Activated CD4-positive, alpha-beta memory T cell treated with anti-CD3 and anti-CD28 coated beads, Interleukin-2, amount 10 ng/mL, durations not matched to agents 7 days and 5 days (primary cell): Measurements from ENCODE around the gene DUSP21. TPM values are rescaled to one million over a fixed set of nuclear protein-coding genes. Genes with fewer than 3 reads are reported as not detected.
"Not testable (repeated sequence)": the region's sequence is repeated elsewhere in the genome, so short reads cannot be mapped to it uniquely, and the experiment has no call there.

Experiments used
- CTCF ChIA-PET: fragments of 350-600 bp; sonication (Branson Sonifier 250); formaldehyde crosslinking; loops from one replicate; lab custom pipeline; 2021; ENCODE audit warnings: antibody characterized with exemption, inconsistent platforms; lab: Charles Lee
- POLR2A ChIA-PET: fragments of 350-600 bp; sonication (Branson Sonifier 250); formaldehyde crosslinking; loops from one replicate; lab custom pipeline; 2021; ENCODE audit warnings: antibody characterized with exemption; lab: Charles Lee
- DNase-seq: peaks from one replicate; pipeline ENCODE4 v3.0.0-alpha.2; 2020
- H3K27ac Mint-ChIP-seq: one replicate; pipeline ENCODE4 v1.8.0; 2021; ENCODE audit warnings: mild to moderate bottlenecking, mixed read lengths
- H3K27me3 Mint-ChIP-seq: one replicate; pipeline ENCODE4 v1.8.0; 2021; ENCODE audit warnings: mixed read lengths
- H3K36me3 Mint-ChIP-seq: one replicate; pipeline ENCODE4 v1.8.0; 2021; ENCODE audit warnings: low read depth, mixed read lengths
- H3K4me1 Mint-ChIP-seq: one replicate; pipeline ENCODE4 v1.8.0; 2021; ENCODE audit warnings: mixed read lengths
- H3K4me3 Mint-ChIP-seq: one replicate; pipeline ENCODE4 v1.8.0; 2021; ENCODE audit warnings: mild to moderate bottlenecking, mixed read lengths
- H3K9me3 Mint-ChIP-seq: one replicate; pipeline ENCODE4 v1.8.0; 2021; ENCODE audit warnings: mixed read lengths
- total RNA-seq, 2 experiments: library from RNA; stranded (reverse); gene quantifications; one replicate each; pipeline ENCODE4 v1.2.3, GENCODE V29; 2021

The DUSP21 gene
- total RNA-seq, 2 experiments from 2014 or later, result not detected

- Mint-ChIP-seq H3K9me3 (no peaks in the 10 kb centered on the region), H3K36me3 (peaks cover 6% of the 10 kb centered on the region), H3K4me3 (no peak overlapping the region), H3K27me3 (no peaks in the 10 kb centered on the region), H3K4me1 (peaks cover 7% of the 10 kb centered on the region), H3K27ac (no peak overlapping the region)
- ChIA-PET CTCF (no interaction called here), POLR2A (no interaction called here)
- DNase-seq, result no peak
Observed at GRCh38 chrX:44884944-44885343, 41.1 kb downstream of the DUSP21 start.

GRCh38 chrX:44889824-44890223 is 46.0 kb downstream of the DUSP21 start:
- no peaks in the 10 kb centered on the region for H3K27me3 Mint-ChIP-seq
- H3K27ac Mint-ChIP-seq, result no peak overlapping the region
- H3K4me1 Mint-ChIP-seq, result peaks cover 10% of the 10 kb centered on the region

GRCh38 chrX:44890247-44890646 is 46.4 kb downstream of the DUSP21 start:
- ChIA-PET CTCF (no interaction called here), POLR2A (no interaction called here)
- no peaks in the 10 kb centered on the region for H3K9me3 Mint-ChIP-seq
- no peak for DNase-seq
- no peaks in the 10 kb centered on the region for H3K27me3 Mint-ChIP-seq
- H3K4me1 Mint-ChIP-seq, result peaks cover 10% of the 10 kb centered on the region
- H3K4me3 Mint-ChIP-seq, result no peak overlapping the region
- H3K36me3 Mint-ChIP-seq, result peaks cover 12% of the 10 kb centered on the region
- H3K27ac Mint-ChIP-seq, result no peak overlapping the region

More at GRCh38 chrX:44889824-44890223, 46.0 kb downstream of the DUSP21 start:
- POLR2A ChIA-PET, result no interaction called here
- no peaks in the 10 kb centered on the region for H3K9me3 Mint-ChIP-seq
- no peak overlapping the region for H3K4me3 Mint-ChIP-seq
- DNase-seq, result no peak
- peaks cover 12% of the 10 kb centered on the region for H3K36me3 Mint-ChIP-seq
- CTCF ChIA-PET, result no interaction called here

- CTCF ChIA-PET, H3K27ac Mint-ChIP-seq, H3K4me3 Mint-ChIP-seq, H3K9me3 Mint-ChIP-seq, H3K27me3 Mint-ChIP-seq, DNase-seq, POLR2A ChIA-PET: not testable (repeated sequence)
- Mint-ChIP-seq H3K36me3 (peaks cover 16% of the 10 kb centered on the region), H3K4me1 (peaks cover 12% of the 10 kb centered on the region)
Observed at GRCh38 chrX:44890687-44891086, 46.9 kb downstream of the DUSP21 start.

- no peak overlapping the region for H3K27ac Mint-ChIP-seq
- H3K9me3 Mint-ChIP-seq, result no peaks in the 10 kb centered on the region
- ChIA-PET CTCF (no interaction called here), POLR2A (no interaction called here)
- no peaks in the 10 kb centered on the region for H3K27me3 Mint-ChIP-seq
- peaks cover 17% of the 10 kb centered on the region for H3K36me3 Mint-ChIP-seq
- DNase-seq, result no peak
- no peak overlapping the region for H3K4me3 Mint-ChIP-seq
- peaks cover 12% of the 10 kb centered on the region for H3K4me1 Mint-ChIP-seq
Observed at GRCh38 chrX:44891642-44892041, 47.8 kb downstream of the DUSP21 start.

Other genes starting within 250 kb of the DUSP21 start
- 10 to 100 TPM; 27.2 to 28.0 TPM for gene KDM6A, start 29.2 kb downstream of the DUSP21 start, total RNA-seq